CD4-positive, alpha-beta T cell treated with Interleukin-21 for 1 hour (primary cell): ENCODE data around the gene CTCF.

Experiments used
- DNase-seq: peaks from one replicate; pipeline ENCODE4 v3.0.0-alpha.2; 2020

Gene CTCF

DNA sequence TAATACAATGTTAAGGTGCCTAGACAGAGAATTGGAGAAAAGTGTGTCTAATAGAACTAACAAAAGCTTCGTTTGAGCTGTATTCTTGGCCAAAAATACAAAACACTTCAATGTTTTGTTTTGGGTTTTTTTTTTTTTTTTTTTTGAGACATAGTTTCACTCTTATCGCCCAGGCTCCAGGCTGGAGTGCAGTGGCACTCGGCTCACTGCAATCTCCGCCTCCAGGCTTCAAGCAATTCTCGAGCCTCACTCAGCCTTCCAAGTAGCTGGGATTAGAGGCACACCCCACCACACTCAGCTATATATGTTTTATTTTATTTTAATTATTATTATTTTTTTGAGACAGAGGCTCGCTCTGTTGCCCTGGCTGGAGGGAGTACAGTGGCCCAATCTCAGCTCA is 44.3 kb downstream of the CTCF start:
- no peak for DNase-seq

DNA sequence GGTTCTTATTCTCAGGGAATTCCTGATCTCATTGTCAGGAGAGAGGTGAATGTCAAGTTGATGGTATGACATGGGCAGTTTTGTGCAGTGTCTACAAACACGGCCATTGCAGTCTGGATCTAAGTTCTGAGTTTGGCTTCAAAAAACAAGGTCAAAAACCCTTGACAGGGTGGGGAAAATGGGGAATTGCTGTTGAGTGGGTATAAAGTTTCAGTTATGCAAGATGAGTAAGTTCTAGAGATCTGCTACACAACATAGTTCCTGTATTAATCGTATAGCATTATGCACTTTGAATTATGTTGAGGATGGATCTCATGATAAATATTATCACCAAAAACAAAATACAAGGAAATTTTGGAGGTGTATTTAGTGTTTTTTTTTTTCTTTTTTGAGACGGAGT is 46.0 kb downstream of the CTCF start:
- DNase-seq, result no peak

- DNase-seq, result peak; percentile 7
Observed at GRCh38 chr16:67613808-67614207, 51.5 kb downstream of the CTCF start.

DNA sequence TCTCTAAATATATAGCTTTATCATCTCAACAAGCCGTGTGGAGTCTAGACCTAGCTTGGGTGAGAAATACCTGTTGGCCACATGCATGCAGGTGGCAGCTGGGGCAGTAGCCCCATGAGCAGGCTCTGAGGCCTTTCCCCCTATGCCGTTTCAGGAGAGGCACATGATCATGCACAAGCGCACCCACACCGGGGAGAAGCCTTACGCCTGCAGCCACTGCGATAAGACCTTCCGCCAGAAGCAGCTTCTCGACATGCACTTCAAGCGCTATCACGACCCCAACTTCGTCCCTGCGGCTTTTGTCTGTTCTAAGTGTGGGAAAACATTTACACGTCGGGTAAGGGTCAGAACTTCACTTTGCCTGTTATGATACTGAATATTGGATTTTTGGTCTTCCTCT is 65.9 kb downstream of the CTCF start:
- no peak for DNase-seq

DNA sequence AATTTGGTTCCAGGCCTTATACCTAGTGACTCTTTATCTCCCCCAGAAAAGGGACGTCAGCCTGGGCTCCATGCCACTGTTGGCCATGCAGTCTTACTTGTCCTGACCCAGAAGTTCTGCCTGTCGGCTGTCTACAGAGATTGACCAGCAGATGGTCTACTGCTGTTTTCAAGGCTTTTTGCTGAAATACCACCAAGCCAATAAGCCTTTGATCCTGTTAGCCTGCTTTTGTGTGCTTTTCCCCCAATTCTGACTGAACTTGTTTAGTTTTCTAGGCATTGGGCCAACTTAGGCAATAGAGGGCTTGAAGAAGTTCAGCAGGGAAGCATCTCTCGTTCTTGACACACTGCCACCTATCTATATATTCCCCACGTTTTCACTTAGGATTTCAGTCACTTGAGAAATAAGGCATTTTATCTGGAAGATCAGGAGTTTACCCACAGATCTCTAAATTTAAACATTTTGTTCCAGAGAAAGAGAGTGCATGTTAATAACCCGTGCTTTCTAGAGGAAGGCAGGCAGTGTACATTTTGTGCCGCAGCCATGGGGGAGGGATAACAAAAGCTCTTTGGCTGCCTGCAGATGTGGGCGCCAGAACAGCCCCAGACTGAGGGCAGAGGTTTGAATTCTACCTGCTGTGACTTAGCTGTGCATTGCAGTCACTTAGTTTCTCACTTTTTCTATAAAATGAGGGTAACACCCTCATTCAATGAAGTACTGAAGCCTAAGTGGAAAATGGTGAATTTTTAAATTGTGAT is 70.3 kb downstream of the CTCF start:
- DNase-seq, result no peak

DNA sequence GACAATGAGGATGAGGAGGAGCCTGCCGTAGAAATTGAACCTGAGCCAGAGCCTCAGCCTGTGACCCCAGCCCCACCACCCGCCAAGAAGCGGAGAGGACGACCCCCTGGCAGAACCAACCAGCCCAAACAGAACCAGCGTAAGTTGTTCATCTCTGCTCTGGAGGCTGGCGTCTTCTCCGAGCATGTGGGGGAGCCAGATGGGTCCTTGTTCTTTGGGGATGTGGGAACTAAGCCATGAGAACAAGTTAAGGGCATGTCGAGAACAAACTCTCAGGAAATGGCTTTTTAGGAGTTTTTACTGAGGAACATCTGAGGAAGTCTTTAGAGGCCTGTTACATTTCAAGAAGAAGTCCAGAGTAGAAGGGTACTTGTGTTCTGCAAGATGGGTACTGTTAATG is 74.4 kb downstream of the CTCF start:
- no peak for DNase-seq

- no peak for DNase-seq
Observed at GRCh38 chr16:67637625-67638024, 75.3 kb downstream of the CTCF start.

DNA sequence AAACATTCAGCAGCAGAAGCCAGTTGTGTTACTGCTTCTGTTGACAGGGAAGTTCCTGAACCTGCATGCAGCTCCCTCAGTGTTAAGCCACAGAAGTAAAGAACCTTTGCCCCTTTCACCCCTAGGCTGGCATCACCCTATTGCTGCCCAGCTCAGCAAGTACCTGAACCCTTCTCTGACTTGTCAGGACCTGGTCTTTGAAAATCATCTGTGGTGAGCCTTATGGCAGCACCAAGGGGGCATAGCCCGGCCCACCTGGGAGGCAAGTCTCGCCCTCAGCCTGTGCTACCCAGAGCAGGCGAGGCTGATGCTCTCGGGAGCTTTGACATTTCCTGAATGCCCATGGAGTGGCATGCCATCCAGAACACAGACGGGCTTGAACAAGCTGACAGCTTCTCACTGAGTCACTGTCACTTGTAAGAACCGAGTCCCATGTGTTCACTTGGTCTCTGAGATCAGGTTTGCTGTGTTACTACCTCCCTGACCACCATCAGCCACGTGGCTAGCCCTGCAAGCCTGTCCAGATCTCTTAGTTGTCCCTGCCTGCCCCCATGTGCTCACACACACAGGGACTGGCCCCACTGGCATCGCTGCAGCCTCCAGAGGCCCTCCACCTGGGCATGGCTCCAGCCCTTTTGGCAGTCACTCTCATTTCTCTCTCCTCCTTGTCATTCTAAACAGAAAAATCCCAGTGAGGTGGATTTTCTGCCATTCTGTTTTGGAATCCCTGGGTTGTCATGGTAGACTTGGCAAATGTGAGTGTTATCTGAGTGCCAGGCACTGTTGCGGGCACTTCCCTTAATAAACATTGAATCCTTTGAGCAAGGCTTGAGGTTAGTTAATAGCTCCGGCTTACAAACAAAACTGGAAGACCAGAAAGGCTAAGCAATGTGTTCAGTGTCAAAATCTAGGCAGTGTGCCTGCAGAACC is 79.7 kb downstream of the CTCF start:
- DNase-seq, result no peak

DNA sequence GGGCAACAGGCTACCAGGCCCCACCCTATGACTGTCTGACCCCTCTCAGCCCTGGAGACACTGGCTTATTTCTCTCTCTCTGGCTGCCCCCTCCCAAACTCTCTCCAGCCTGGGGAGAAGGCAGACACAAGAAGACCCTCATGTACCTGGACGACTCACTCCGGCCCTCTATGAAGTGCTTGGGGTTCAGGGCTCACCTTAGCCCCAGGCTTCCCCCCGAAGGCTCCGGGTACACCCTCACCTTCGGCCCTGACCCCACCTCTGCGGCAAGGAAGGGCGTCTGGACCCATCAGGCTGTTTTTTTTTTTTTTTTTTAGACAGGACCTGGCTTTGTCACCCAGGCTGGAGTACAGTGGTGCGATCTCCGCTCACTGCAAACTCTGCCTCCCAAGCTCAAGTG is 81.7 kb downstream of the CTCF start:
- no peak for DNase-seq

DNA sequence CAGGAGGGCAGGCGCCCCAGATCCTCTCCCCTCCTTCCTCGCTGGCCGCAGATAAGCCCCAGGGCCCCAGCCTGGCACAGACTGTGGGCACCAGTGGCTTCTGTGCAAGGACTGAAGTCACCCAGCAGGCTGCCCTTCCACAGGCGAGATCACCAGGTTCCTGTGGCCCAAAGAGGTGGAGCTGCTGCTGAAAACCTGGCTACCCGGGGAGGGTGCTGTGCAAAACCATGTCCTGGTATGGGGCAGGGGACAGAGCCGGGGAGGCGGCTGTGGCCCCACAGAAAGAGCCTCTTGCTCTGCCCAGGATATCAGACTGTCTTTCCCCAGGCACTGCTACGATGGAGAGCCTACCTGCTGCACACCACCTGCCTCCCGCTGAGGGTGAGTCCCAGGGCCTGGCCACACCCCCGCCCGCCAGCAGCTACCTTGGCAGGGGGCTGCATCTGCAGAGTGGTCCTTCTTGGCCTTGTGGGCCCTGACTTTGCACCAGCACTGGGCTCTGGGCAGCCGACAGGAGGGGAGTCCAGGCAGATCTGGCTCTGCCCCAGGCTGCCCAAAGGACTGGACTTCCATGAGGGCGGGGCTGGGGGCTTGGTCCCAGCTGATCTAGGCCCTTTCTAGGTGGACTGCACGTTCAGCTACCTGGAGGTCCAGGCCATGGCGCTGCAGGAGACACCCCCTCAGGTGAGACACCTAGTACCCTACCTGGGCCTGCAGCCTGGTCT is 83.2 kb downstream of the CTCF start:
- DNase-seq, result peak; percentile 27

DNA sequence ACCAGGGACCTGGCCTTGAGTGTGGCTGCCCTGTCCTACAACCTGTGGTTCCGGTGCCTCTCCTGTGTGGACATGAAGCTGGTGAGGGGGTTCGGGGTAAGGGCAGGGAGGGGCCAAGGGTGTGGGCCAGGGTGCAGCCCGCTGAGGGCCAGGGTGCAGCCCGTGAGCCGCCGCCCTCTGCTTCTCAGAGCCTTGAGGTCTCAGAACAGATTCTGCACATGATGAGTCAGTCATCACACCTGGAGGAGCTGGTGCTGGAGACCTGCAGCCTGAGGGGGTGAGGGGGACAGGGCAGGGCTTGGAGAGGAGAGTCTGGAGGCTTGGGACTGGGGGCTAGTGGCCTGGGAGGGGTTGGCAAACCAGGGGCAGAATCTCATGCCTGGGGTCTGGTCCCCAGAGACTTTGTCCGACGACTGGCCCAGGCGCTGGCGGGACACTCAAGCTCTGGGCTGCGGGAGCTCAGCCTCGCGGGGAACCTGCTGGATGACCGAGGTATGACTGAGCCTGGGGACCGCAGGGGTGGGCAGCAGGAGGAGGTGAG is 84.9 kb downstream of the CTCF start:
- no peak for DNase-seq

GRCh38 chr16:67647681-67648080 is 85.4 kb downstream of the CTCF start:
- DNase-seq, result no peak

GRCh38 chr16:67648088-67648763 is 85.9 kb downstream of the CTCF start:
- DNase-seq, result no peak

DNA sequence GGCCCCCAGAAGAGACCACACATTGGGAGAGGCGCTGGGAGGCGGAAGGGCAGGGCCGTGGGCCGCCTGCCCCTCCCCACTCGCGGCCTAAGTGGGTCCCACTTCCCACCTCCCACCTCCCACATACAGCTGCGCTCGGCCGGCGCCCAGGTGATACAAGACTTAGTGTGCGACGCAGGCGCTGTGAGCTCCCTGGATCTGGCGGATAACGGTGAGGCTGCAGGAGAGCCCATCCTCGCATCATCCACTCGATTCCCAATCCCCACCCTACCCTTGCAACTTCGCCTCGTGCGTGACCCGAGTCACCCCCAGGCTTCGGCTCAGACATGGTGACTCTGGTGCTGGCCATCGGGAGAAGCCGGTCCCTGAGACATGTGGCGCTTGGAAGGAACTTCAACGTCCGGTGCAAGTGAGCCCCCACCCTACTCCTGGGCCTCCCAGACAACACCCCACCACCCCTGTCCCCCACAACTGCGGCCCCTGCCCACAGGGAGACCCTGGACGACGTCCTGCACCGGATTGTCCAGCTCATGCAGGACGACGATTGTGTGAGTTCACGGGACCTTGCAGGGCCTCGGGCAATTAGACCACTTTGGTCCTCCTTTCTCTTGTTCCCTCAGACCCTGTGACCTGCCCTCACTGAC is 86.6 kb downstream of the CTCF start:
- no peak for DNase-seq

DNA sequence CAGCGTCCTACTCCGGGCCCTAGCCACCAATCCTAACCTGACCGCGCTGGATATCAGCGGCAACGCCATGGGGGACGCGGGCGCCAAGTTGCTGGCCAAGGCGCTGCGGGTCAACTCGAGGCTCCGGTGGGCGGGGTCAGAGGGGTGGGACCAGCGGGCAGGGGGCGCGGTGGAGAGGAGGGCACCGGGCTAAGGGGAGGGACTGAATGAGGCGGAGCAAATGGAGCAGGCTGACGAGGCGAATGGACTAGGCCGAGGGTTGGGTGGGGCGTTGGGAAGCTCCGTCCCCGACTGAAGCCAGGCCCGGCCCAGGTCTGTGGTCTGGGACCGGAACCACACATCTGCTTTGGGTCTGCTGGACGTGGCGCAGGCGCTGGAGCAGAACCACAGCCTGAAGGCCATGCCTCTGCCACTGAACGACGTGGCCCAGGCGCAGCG is 87.2 kb downstream of the CTCF start:
- no peak for DNase-seq

DNA sequence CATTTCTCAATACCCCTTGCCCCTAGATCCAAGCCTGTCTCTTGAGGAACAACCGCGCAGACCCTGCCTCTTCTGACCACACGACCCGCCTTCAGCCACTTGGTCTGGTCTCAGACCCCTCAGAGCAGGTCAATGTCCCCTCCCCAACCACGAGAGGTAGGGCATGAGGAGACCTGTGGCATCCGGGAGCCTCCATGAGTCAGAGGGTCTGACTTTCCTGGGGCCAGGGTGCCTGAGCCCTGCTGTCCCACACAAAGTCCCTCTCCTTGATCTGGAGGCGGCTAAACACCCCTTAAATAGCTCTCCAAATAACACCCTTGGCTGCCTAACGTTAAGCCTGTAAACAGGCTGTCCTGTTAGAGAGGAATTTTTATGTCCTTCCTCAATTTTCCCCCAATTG is 87.7 kb downstream of the CTCF start:
- DNase-seq, result no peak

- DNase-seq, result no peak
Observed at GRCh38 chr16:67651039-67651438, 88.7 kb downstream of the CTCF start.

DNA sequence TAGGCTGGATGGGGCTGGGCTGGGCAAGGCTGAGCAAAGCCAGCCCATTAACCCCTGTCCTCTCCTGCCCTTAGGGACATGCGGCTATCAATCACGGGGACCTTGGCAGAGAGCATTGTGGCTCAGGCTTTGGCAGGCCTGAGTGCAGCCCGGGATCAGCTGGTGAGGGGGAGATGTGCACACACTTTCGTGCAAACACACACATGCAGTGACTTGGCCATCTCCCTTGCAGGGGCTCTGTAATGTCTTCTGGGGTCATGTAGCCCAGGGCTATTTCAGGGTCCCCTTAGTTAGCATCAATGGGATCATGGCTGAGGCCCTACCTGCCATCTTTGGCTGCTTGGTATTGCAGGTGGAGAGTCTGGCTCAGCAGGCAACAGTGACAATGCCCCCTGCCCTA is 89.5 kb downstream of the CTCF start:
- no peak for DNase-seq

DNA sequence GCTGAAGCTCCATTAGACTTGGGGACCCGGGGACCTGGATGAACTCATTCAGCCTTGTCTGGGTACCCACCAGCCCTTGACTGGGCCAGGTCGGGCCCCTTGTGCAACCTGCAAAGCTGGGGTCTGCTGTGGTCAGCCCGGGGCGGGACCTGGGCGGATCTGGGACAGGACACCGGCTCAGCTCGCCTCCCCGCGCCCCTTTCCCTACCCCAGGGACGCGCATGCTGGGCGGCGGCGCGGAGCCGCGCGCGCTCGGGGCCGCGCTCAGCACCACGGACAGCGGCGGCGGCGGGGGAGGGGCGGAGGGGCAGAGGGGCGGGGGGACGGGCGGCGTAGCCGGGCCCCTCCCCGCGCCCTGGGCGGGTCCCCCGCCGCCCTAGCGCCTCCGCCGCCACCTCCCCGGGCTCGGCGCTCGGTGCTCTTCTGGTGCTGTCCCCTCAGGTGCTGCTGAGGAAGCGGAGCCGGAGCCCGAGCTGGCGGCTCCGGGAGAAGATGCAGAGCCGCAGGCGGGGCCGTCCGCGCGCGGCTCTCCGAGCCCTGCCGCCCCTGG is 90.3 kb downstream of the CTCF start:
- DNase-seq, result no peak

- no peak for DNase-seq
Observed at GRCh38 chr16:67653128-67653788, 90.9 kb downstream of the CTCF start.

DNA sequence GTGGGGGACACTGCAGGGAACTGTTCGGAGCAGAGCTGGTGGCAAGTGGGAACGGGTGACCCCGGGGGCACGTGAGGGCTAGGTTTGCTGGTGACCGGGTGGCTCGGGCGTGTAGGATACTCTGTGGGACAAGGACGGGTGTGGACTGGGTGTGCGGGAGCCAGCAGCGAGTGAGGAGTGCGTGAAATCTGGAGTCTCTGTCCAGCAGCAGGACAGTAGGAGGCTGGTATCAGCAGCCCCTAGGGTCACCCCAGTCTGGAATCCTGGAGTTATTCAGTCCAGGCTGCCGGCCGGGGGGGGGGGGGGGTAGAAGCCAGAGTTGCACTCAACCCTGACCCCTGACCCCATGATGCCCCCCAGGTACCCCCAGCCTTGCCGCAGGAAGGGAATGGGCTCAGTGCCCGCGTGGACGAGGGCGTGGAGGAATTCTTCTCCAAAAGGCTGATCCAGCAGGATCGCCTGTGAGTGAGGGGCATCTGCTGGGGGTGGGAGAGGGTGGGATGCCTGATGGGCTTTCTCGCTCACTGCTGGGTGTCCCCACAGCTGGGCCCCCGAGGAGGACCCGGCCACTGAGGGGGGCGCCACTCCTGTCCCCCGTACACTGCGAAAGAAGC is 91.6 kb downstream of the CTCF start:
- DNase-seq, result no peak
